ENCODE measurements around the gene ADRM1.

DNA sequence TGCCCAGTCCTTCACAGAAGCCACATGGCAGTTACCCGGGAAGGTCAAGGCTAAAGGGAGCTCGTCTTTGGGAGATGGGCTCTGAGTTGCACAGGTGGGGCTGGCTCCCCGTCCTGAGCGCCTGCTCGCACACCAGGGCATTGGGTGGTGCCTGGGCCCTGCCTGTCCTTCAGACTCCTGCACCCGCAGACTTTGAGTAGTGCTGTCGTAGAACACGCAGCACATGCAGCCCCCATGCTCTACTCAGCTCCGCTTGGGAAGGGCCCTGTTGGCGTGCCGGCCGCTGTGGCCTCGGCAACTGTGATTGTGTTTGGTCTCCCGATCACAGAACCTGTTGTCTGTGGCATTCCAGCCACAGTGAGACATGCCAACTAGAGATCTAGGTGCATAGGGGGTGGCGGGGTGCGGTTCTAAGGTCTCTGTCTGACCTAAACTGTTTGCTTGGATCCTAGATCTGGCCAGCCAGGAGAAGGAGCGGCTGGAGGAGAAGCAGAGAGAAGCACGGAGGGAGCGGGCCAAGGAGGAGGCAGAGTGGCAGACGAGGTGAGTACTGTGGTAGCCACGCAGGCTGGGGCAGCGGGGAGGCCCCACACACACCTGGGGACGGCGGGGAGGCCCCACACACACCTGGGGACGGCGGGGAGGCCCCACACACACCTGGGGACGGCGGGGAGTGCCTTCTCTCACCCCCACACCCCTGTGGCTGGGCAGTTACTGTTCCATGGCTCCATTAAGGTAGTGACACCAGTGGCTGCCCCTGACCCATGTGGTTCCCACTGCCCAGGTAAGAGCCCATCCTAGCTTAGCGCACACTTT is 11.3 kb upstream of the ADRM1 start:
- TF ChIP-seq EZH2 (IDR thresholded peaks at IDR 0.05; ENCODE audit: insufficient read depth, low read length) = no peak
- TF ChIP-seq, protein P1, sequence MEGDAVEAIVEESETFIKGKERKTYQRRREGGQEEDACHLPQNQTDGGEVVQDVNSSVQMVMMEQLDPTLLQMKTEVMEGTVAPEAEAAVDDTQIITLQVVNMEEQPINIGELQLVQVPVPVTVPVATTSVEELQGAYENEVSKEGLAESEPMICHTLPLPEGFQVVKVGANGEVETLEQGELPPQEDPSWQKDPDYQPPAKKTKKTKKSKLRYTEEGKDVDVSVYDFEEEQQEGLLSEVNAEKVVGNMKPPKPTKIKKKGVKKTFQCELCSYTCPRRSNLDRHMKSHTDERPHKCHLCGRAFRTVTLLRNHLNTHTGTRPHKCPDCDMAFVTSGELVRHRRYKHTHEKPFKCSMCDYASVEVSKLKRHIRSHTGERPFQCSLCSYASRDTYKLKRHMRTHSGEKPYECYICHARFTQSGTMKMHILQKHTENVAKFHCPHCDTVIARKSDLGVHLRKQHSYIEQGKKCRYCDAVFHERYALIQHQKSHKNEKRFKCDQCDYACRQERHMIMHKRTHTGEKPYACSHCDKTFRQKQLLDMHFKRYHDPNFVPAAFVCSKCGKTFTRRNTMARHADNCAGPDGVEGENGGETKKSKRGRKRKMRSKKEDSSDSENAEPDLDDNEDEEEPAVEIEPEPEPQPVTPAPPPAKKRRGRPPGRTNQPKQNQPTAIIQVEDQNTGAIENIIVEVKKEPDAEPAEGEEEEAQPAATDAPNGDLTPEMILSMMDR (IDR thresholded peaks at IDR 0.05; ENCODE audit: insufficient read depth, low read depth, low read length) = no peak

Data from astrocyte (in vitro differentiated cells and primary cell).